Effector memory CD4-positive, alpha-beta T cell (primary cell): ENCODE results near the gene VAC14.

ENCODE experiments used
- DNase-seq, 3 donors: peaks; one replicate each; pipeline ENCODE4 v3.0.0-alpha.2; 2020
- H3K27ac ChIP-seq: 2 replicates; pipeline ENCODE4 v1.7.0; 2013; ENCODE audit warnings: mild to moderate bottlenecking, low read length, moderate library complexity; ENCODE audit not compliant: insufficient read depth, poor library complexity, severe bottlenecking
- H3K27me3 ChIP-seq: replicated peaks from 2 replicates; pipeline ENCODE4 v1.7.0; 2013; ENCODE audit warnings: mild to moderate bottlenecking, low read length; ENCODE audit not compliant: insufficient read depth, control insufficient read depth, poor library complexity, severe bottlenecking
- H3K36me3 ChIP-seq: 2 replicates; pipeline ENCODE4 v1.7.0; 2013; ENCODE audit warnings: mild to moderate bottlenecking, low read length, moderate library complexity; ENCODE audit not compliant: control insufficient read depth, insufficient read depth
- H3K4me1 ChIP-seq: 2 replicates; pipeline ENCODE4 v1.7.0; 2013; ENCODE audit warnings: low read length, mild to moderate bottlenecking; ENCODE audit not compliant: control insufficient read depth, insufficient read depth, poor library complexity, severe bottlenecking
- H3K4me3 ChIP-seq: 2 replicates; pipeline ENCODE4 v1.7.0; 2013; ENCODE audit warnings: low read length, low read depth, mild to moderate bottlenecking; ENCODE audit not compliant: insufficient read depth, poor library complexity, severe bottlenecking
- H3K9me3 ChIP-seq: 2 replicates; pipeline ENCODE4 v1.7.0; 2013; ENCODE audit warnings: mild to moderate bottlenecking, low read length, moderate library complexity; ENCODE audit not compliant: control insufficient read depth

VAC14 gene

GRCh38 chr16:70753228-70753627 lies 47.7 kb downstream of the VAC14 start:
- no peaks in the 10 kb centered on the region for H3K4me1 ChIP-seq
- no peak overlapping the region for H3K27ac ChIP-seq
- no peak overlapping the region for H3K4me3 ChIP-seq
- DNase-seq, result no peak
- H3K36me3 ChIP-seq, result peaks cover 37% of the 10 kb centered on the region
- H3K9me3 ChIP-seq, result no peaks in the 10 kb centered on the region
- no peaks in the 10 kb centered on the region for H3K27me3 ChIP-seq

GRCh38 chr16:70752426-70752825 lies 48.5 kb downstream of the VAC14 start:
- H3K4me1 ChIP-seq, result no peaks in the 10 kb centered on the region
- H3K27me3 ChIP-seq, result no peaks in the 10 kb centered on the region
- no peak overlapping the region for H3K27ac ChIP-seq
- no peaks in the 10 kb centered on the region for H3K9me3 ChIP-seq
- DNase-seq, result no peak
- H3K36me3 ChIP-seq, result peaks cover 30% of the 10 kb centered on the region
- H3K4me3 ChIP-seq, result no peak overlapping the region

- H3K4me3 ChIP-seq, result no peak overlapping the region
- no peak for DNase-seq
- no peak overlapping the region for H3K27ac ChIP-seq
- peaks cover 22% of the 10 kb centered on the region for H3K36me3 ChIP-seq
- no peaks in the 10 kb centered on the region for H3K4me1 ChIP-seq
- H3K27me3 ChIP-seq, result no peaks in the 10 kb centered on the region
- H3K9me3 ChIP-seq, result no peaks in the 10 kb centered on the region
These were observed 49.4 kb downstream of the VAC14 start for GRCh38 chr16:70751593-70751992.

GRCh38 chr16:70750893-70751467 lies 50.0 kb downstream of the VAC14 start:
- no peak overlapping the region for H3K4me3 ChIP-seq
- no peaks in the 10 kb centered on the region for H3K4me1 ChIP-seq
- no peaks in the 10 kb centered on the region for H3K9me3 ChIP-seq
- no peaks in the 10 kb centered on the region for H3K27me3 ChIP-seq
- peaks cover 16% of the 10 kb centered on the region for H3K36me3 ChIP-seq
- no peak overlapping the region for H3K27ac ChIP-seq
- DNase-seq, result no peak

- H3K4me1 ChIP-seq, result no peaks in the 10 kb centered on the region
- H3K36me3 ChIP-seq, result peaks cover 24% of the 10 kb centered on the region
- no peak overlapping the region for H3K4me3 ChIP-seq
- H3K27me3 ChIP-seq, result no peaks in the 10 kb centered on the region
- H3K27ac ChIP-seq, result no peak overlapping the region
- H3K9me3 ChIP-seq, result no peaks in the 10 kb centered on the region
- DNase-seq, result no peak
These were observed 51.0 kb downstream of the VAC14 start for GRCh38 chr16:70749681-70750601.

- DNase-seq, result no peak
- Histone ChIP-seq H3K9me3 (no peaks in the 10 kb centered on the region), H3K27me3 (no peaks in the 10 kb centered on the region), H3K36me3 (peaks cover 24% of the 10 kb centered on the region), H3K27ac (no peak overlapping the region), H3K4me1 (no peaks in the 10 kb centered on the region), H3K4me3 (no peak overlapping the region)
These were observed 51.8 kb downstream of the VAC14 start for GRCh38 chr16:70749006-70749678.

- Histone ChIP-seq H3K27ac (no peak overlapping the region), H3K9me3 (no peaks in the 10 kb centered on the region), H3K4me1 (no peaks in the 10 kb centered on the region), H3K36me3 (peaks cover 30% of the 10 kb centered on the region), H3K4me3 (no peak overlapping the region), H3K27me3 (no peaks in the 10 kb centered on the region)
- no peak for DNase-seq
These were observed 53.0 kb downstream of the VAC14 start for GRCh38 chr16:70747703-70748631.

GRCh38 chr16:70746708-70747424 lies 54.1 kb downstream of the VAC14 start:
- H3K27ac ChIP-seq, result no peak overlapping the region
- no peaks in the 10 kb centered on the region for H3K4me1 ChIP-seq
- H3K36me3 ChIP-seq, result peaks cover 28% of the 10 kb centered on the region
- H3K4me3 ChIP-seq, result no peak overlapping the region
- no peaks in the 10 kb centered on the region for H3K9me3 ChIP-seq
- no peak for DNase-seq
- no peaks in the 10 kb centered on the region for H3K27me3 ChIP-seq

GRCh38 chr16:70746040-70746707 lies 54.8 kb downstream of the VAC14 start:
- H3K4me3 ChIP-seq, result no peak overlapping the region
- no peaks in the 10 kb centered on the region for H3K4me1 ChIP-seq
- peaks cover 28% of the 10 kb centered on the region for H3K36me3 ChIP-seq
- no peaks in the 10 kb centered on the region for H3K9me3 ChIP-seq
- no peak overlapping the region for H3K27ac ChIP-seq
- H3K27me3 ChIP-seq, result no peaks in the 10 kb centered on the region
- no peak for DNase-seq
